Stimulated activated naive CD8-positive, alpha-beta T cell treated with anti-CD3 and anti-CD28 coated beads, Interleukin-15, amount 100 ng/mL, for 72 hours (primary cell): ENCODE results near the gene ZNF529.
"Not testable (repeated sequence)": the region's sequence is repeated elsewhere in the genome, so short reads cannot be mapped to it uniquely, and the experiment has no call there.

ENCODE experiments used
- ATAC-seq: fragments of 150-1000 bp; cut with Tn5 transposase; 2 replicates; pipeline ENCODE4 v1.10.0; 2021; ENCODE audit warnings: mild to moderate bottlenecking, moderate library complexity
- DNase-seq, 2 donors: peaks; one replicate each; pipeline ENCODE4 v3.0.0; 2021 to 2022
- H3K27ac Mint-ChIP-seq, 2 donors: one replicate each; pipeline ENCODE4 v1.8.0; 2022; ENCODE audit warnings: mild to moderate bottlenecking in 2 of 2, mixed read lengths in 2 of 2, moderate library complexity in 2 of 2
- H3K27me3 Mint-ChIP-seq: one replicate; pipeline ENCODE4 v1.8.0; 2022; ENCODE audit warnings: mixed read lengths
- H3K4me1 Mint-ChIP-seq: one replicate; pipeline ENCODE4 v1.8.0; 2022; ENCODE audit warnings: mild to moderate bottlenecking, mixed read lengths
- H3K4me3 Mint-ChIP-seq, 2 donors: one replicate each; pipeline ENCODE4 v1.8.0; 2022; ENCODE audit warnings: mild to moderate bottlenecking in 2 of 2, mixed read lengths in 2 of 2, moderate library complexity in 1 of 2
- H3K9me3 Mint-ChIP-seq, 2 donors: one replicate each; pipeline ENCODE4 v1.8.0; 2022; ENCODE audit warnings: mixed read lengths in 2 of 2

ZNF529 gene

GRCh38 chr19:36573020-36573894 lies at the start of gene ZNF529:
ZNF529 (minus strand) TSS chr19:36573292; CDS start chr19:36572346, 946 bp downstream.
- Mint-ChIP-seq H3K4me3 (peak within 1 kb of the TSS; percentile 91 to 98), H3K4me1 (peaks cover 37% of the 10 kb centered on the region), H3K27ac (peak within 1 kb of the TSS; percentile 93 to 99), H3K9me3 (peaks cover 10 to 15% of the 10 kb centered on the region in 2 donors), H3K27me3 (no peaks in the 10 kb centered on the region)
- peak; percentile 96 for ATAC-seq
- peak; percentile 86 to 90 for DNase-seq

GRCh38 chr19:36605877-36606478 lies 32.9 kb upstream of the ZNF529 start:
- ATAC-seq (peak; percentile 48), DNase-seq (no peak)
- Mint-ChIP-seq H3K9me3 (peaks cover 25 to 27% of the 10 kb centered on the region in 2 donors), H3K27me3 (no peaks in the 10 kb centered on the region), H3K27ac (peak overlapping the region; percentile 92 to 99), H3K4me3 (peak overlapping the region; percentile 92 to 94), H3K4me1 (peaks cover 28% of the 10 kb centered on the region)

- peak within 1 kb of the TSS; percentile 92 to 99 for H3K27ac Mint-ChIP-seq
- peaks cover 25 to 26% of the 10 kb centered on the region in 2 donors for H3K9me3 Mint-ChIP-seq
- peak within 1 kb of the TSS; percentile 92 to 94 for H3K4me3 Mint-ChIP-seq
- ATAC-seq = peak; percentile 90
- peak; percentile 90 for DNase-seq
- peaks cover 28% of the 10 kb centered on the region for H3K4me1 Mint-ChIP-seq
- no peaks in the 10 kb centered on the region for H3K27me3 Mint-ChIP-seq
Measured at GRCh38 chr19:36605101-36605876, 32.2 kb upstream of the ZNF529 start, which contains the start of gene ZNF382. ZNF382 (plus strand) TSS chr19:36605313; CDS start chr19:36609915, 4,602 bp downstream.

- Mint-ChIP-seq H3K4me3 (peak overlapping the region; percentile 92 to 94), H3K9me3 (peaks cover 20 to 25% of the 10 kb centered on the region in 2 donors)
- peak; percentile 82 to 90 for DNase-seq
Measured at GRCh38 chr19:36604656-36605100, 31.6 kb upstream of the ZNF529 start.

GRCh38 chr19:36602681-36603080 lies 29.6 kb upstream of the ZNF529 start:
- Mint-ChIP-seq H3K4me1 (peaks cover 28% of the 10 kb centered on the region), H3K9me3 (peaks cover 9 to 14% of the 10 kb centered on the region in 2 donors)
- ATAC-seq, H3K27me3 Mint-ChIP-seq, H3K27ac Mint-ChIP-seq, H3K4me3 Mint-ChIP-seq, DNase-seq: not testable (repeated sequence)

More at GRCh38 chr19:36604656-36605100, 31.6 kb upstream of the ZNF529 start:
- peak; percentile 93 for ATAC-seq
- Mint-ChIP-seq H3K4me1 (peaks cover 28% of the 10 kb centered on the region), H3K27ac (peak overlapping the region; percentile 92 to 99), H3K27me3 (no peaks in the 10 kb centered on the region)

- DNase-seq = no peak
- H3K9me3 Mint-ChIP-seq = peaks cover 23 to 30% of the 10 kb centered on the region in 2 donors
- H3K27ac Mint-ChIP-seq = peak overlapping the region in 1 of 2 donors; percentile 48
- no peak for ATAC-seq
- no peaks in the 10 kb centered on the region for H3K27me3 Mint-ChIP-seq
- H3K4me1 Mint-ChIP-seq = peaks cover 9% of the 10 kb centered on the region
- H3K4me3 Mint-ChIP-seq = no peak overlapping the region
Measured at GRCh38 chr19:36579255-36579654, 6.2 kb upstream of the ZNF529 start.

- ATAC-seq (no peak), DNase-seq (no peak)
- peaks cover 27% of the 10 kb centered on the region for H3K4me1 Mint-ChIP-seq
- no peak overlapping the region for H3K27ac Mint-ChIP-seq
- H3K9me3 Mint-ChIP-seq = peaks cover 14 to 22% of the 10 kb centered on the region in 2 donors
- H3K4me3 Mint-ChIP-seq = no peak overlapping the region
- H3K27me3 Mint-ChIP-seq = no peaks in the 10 kb centered on the region
Measured at GRCh38 chr19:36577271-36577996, 4.3 kb upstream of the ZNF529 start.

- Mint-ChIP-seq H3K4me1 (peaks cover 37% of the 10 kb centered on the region), H3K9me3 (peaks cover 10 to 15% of the 10 kb centered on the region in 2 donors), H3K27me3 (no peaks in the 10 kb centered on the region), H3K4me3 (peak overlapping the region; percentile 68 to 91), H3K27ac (no peak overlapping the region)
- no peak for DNase-seq
- ATAC-seq = no peak
Measured at GRCh38 chr19:36574741-36575140, 1.6 kb upstream of the ZNF529 start.

GRCh38 chr19:36573895-36574720 lies 1.0 kb upstream of the ZNF529 start:
- H3K27me3 Mint-ChIP-seq = no peaks in the 10 kb centered on the region
- no peak for DNase-seq
- peak; percentile 2 for ATAC-seq
- peaks cover 37% of the 10 kb centered on the region for H3K4me1 Mint-ChIP-seq
- peaks cover 10 to 15% of the 10 kb centered on the region in 2 donors for H3K9me3 Mint-ChIP-seq
- H3K27ac Mint-ChIP-seq = peak overlapping the region; percentile 93 to 99
- H3K4me3 Mint-ChIP-seq = peak overlapping the region; percentile 91 to 98

- Mint-ChIP-seq H3K9me3 (peaks cover 15 to 21% of the 10 kb centered on the region in 2 donors), H3K27ac (peak overlapping the region; percentile 93 to 99), H3K27me3 (no peaks in the 10 kb centered on the region), H3K4me3 (peak overlapping the region; percentile 91 to 98), H3K4me1 (peaks cover 37% of the 10 kb centered on the region)
- ATAC-seq (no peak), DNase-seq (no peak)
Measured at GRCh38 chr19:36572593-36573019, 486 bp downstream of the ZNF529 start.

- Mint-ChIP-seq H3K9me3 (peaks cover 38 to 66% of the 10 kb centered on the region in 2 donors), H3K4me3 (no peak overlapping the region), H3K27ac (no peak overlapping the region), H3K4me1 (no peaks in the 10 kb centered on the region), H3K27me3 (no peaks in the 10 kb centered on the region)
- ATAC-seq (no peak), DNase-seq (no peak)
Measured at GRCh38 chr19:36564391-36564790, 8.7 kb downstream of the ZNF529 start.

- peaks cover 54 to 63% of the 10 kb centered on the region in 2 donors for H3K9me3 Mint-ChIP-seq
- H3K27ac Mint-ChIP-seq = no peak overlapping the region
- H3K27me3 Mint-ChIP-seq = no peaks in the 10 kb centered on the region
- no peaks in the 10 kb centered on the region for H3K4me1 Mint-ChIP-seq
- no peak for ATAC-seq
- H3K4me3 Mint-ChIP-seq = no peak overlapping the region
- DNase-seq = no peak
Measured at GRCh38 chr19:36547001-36547732, 25.9 kb downstream of the ZNF529 start.

- peaks cover 22% of the 10 kb centered on the region for H3K4me1 Mint-ChIP-seq
- H3K27me3 Mint-ChIP-seq = no peaks in the 10 kb centered on the region
- H3K27ac Mint-ChIP-seq = peak overlapping the region; percentile 98 to 100
- peak; percentile 25 to 56 for DNase-seq
- peak overlapping the region; percentile 95 to 100 for H3K4me3 Mint-ChIP-seq
- H3K9me3 Mint-ChIP-seq = peaks cover 22 to 40% of the 10 kb centered on the region in 2 donors
- ATAC-seq = peak; percentile 59
Measured at GRCh38 chr19:36528921-36529518, 44.1 kb downstream of the ZNF529 start.
